Adrenal gland (tissue), 5 donors: ENCODE measurements around the gene LINC01488.

ENCODE experiments used
- POLR2A ChIP-seq, 2 donors: fragments of 450-650 bp; IDR thresholded peaks; one replicate each; pipeline ENCODE4 v1.6.1; 2017; ENCODE audit warnings: antibody characterized with exemption in 2 of 2, mild to moderate bottlenecking in 2 of 2, moderate library complexity in 1 of 2
- TF ChIP-seq, protein P1 (sequence below), 6 experiments: fragments of 450-650 bp in 4 of 6; fragments of 200-600 bp in 2 of 6; sonication (generic) in 1 of 6; IDR thresholded peaks; 1 replicate in 5 of 6; 2 replicates in 1 of 6; pipeline versions ENCODE4 v1.5.1 to v1.8.0; 2016 to 2021; ENCODE audit warnings: antibody characterized with exemption in 6 of 6, mild to moderate bottlenecking in 2 of 6, moderate library complexity in 1 of 6
- donor health status: DM: no; HTN: no; CAD: no.

DNA sequence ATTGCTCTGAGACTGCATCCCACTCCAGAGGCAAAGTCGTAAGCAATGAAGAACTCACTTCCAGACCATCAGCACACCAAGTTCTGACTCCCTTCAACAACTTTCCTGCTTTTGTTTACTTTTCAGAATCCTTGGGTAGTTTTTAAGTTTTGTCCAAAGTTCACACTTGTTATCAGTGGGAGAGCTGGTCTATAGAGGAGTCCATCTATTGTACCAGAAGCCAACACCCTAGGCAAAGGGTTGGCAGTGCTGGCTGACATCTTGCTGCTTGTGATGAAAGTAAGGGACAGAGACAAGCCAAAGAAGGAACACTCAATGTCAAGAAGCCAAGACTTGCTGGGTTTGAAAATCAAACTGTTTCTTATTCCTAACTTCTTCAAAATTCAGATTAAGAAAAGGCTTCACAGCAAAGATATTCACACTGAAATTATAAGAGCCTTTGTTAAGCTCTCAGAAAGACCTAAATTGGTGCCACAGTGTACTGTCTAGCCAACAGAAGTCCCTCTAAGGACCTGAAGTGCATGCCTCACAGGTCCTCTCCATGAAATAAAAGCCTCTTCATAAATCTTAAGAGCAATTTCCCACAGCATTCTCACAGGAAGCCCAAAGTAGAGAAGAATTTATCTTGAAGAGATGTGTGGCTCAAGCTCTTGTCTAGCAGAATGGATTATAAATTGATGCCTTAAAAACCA is 21.5 kb upstream of the LINC01488 start:
- TF ChIP-seq, protein P1, sequence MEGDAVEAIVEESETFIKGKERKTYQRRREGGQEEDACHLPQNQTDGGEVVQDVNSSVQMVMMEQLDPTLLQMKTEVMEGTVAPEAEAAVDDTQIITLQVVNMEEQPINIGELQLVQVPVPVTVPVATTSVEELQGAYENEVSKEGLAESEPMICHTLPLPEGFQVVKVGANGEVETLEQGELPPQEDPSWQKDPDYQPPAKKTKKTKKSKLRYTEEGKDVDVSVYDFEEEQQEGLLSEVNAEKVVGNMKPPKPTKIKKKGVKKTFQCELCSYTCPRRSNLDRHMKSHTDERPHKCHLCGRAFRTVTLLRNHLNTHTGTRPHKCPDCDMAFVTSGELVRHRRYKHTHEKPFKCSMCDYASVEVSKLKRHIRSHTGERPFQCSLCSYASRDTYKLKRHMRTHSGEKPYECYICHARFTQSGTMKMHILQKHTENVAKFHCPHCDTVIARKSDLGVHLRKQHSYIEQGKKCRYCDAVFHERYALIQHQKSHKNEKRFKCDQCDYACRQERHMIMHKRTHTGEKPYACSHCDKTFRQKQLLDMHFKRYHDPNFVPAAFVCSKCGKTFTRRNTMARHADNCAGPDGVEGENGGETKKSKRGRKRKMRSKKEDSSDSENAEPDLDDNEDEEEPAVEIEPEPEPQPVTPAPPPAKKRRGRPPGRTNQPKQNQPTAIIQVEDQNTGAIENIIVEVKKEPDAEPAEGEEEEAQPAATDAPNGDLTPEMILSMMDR (IDR thresholded peaks at IDR 0.05): no peak
- TF ChIP-seq POLR2A (IDR thresholded peaks at IDR 0.05): no peak
